Epidermal melanocyte (primary cell): Measurements from ENCODE around the gene SPTBN4.
"Not testable (repeated sequence)": the region's sequence is repeated elsewhere in the genome, so short reads cannot be mapped to it uniquely, and the experiment has no call there.

Source experiments
- DNase-seq: peaks from one replicate; pipeline ENCODE4 v3.0.0; 2011; ENCODE audit warnings: low spot score; ENCODE audit not compliant: insufficient read length

The SPTBN4 gene

GRCh38 chr19:40466985-40467734, at the start of gene SPTBN4:
Gene SPTBN4, plus strand, starts transcription at chr19:40467001. Its CDS starts 5,621 bp downstream, at chr19:40472622.
- no peak for DNase-seq

- DNase-seq = no peak
These were observed 49.2 kb upstream of the SPTBN4 start for GRCh38 chr19:40417643-40417981.

- no peak for DNase-seq
These were observed 48.8 kb upstream of the SPTBN4 start for GRCh38 chr19:40418040-40418439.

- no peak for DNase-seq
These were observed 47.7 kb upstream of the SPTBN4 start for GRCh38 chr19:40419066-40419612.

- no peak for DNase-seq
These were observed 47.0 kb upstream of the SPTBN4 start for GRCh38 chr19:40419780-40420179.

- no peak for DNase-seq
These were observed 46.4 kb upstream of the SPTBN4 start for GRCh38 chr19:40420451-40420765.

- DNase-seq = peak; percentile 80
These were observed 45.7 kb upstream of the SPTBN4 start for GRCh38 chr19:40420766-40421765.

- DNase-seq = no peak
These were observed 44.6 kb upstream of the SPTBN4 start for GRCh38 chr19:40421993-40422747.

GRCh38 chr19:40422748-40423566, 43.8 kb upstream of the SPTBN4 start:
- DNase-seq = no peak

- DNase-seq = no peak
These were observed 42.9 kb upstream of the SPTBN4 start for GRCh38 chr19:40423938-40424337.

GRCh38 chr19:40424637-40425449, 42.0 kb upstream of the SPTBN4 start:
- DNase-seq = no peak

GRCh38 chr19:40425450-40426287, 41.1 kb upstream of the SPTBN4 start, which contains the start of gene SERTAD1:
Gene SERTAD1, minus strand, starts transcription at chr19:40425992. Its CDS starts 2,446 bp downstream, at chr19:40423546.
- peak; percentile 98 for DNase-seq

GRCh38 chr19:40428197-40428596, 38.6 kb upstream of the SPTBN4 start:
- DNase-seq = not testable (repeated sequence)

- DNase-seq = not testable (repeated sequence)
These were observed 36.6 kb upstream of the SPTBN4 start for GRCh38 chr19:40430242-40430641.

- DNase-seq = no peak
These were observed 35.1 kb upstream of the SPTBN4 start for GRCh38 chr19:40431698-40432097.

- DNase-seq = not testable (repeated sequence)
These were observed 34.0 kb upstream of the SPTBN4 start for GRCh38 chr19:40432760-40433159.

- peak; percentile 92 for DNase-seq
These were observed 33.2 kb upstream of the SPTBN4 start for GRCh38 chr19:40433391-40434216.

- no peak for DNase-seq
These were observed 28.5 kb upstream of the SPTBN4 start for GRCh38 chr19:40438284-40438683.
